Suppressor macrophage treated with lipopolysaccharide for 1 hour (primary cell): ENCODE results near the gene PCCA.
"Not testable (repeated sequence)": the region's sequence is repeated elsewhere in the genome, so short reads cannot be mapped to it uniquely, and the experiment has no call there.

ENCODE experiments used
- DNase-seq, 3 donors: peaks; one replicate each; pipeline ENCODE4 v3.0.0-alpha.2; 2020 to 2022

The PCCA gene

GRCh38 chr13:100197591-100198365, 108.9 kb downstream of the PCCA start:
- no peak for DNase-seq

GRCh38 chr13:100203696-100204367, 114.9 kb downstream of the PCCA start:
- peak; percentile 17 to 64 (median 62) for DNase-seq

GRCh38 chr13:100208002-100208401, 119.1 kb downstream of the PCCA start:
- no peak for DNase-seq

DNA sequence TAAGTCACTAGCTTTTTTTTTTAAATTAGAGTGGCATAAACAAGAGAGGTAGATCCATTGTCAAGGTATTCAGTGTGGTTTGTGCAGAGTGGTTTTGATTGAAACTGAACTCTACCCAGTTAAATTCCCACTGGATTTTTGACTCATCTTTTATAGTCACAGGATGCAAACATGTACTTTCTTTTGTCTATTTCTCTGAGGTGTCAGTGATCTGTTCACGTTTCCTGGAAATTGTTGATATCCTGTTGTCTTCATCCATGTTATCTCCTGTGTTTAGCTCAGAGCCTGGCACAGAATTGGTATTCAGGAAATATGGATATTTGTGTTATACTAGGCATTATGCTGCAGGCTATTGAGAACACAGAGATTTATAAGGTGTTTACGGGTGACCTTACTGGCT, 119.7 kb downstream of the PCCA start:
- DNase-seq = no peak

GRCh38 chr13:100209857-100210825, 121.2 kb downstream of the PCCA start:
- DNase-seq = peak; percentile 21 to 60 (median 56)

DNA sequence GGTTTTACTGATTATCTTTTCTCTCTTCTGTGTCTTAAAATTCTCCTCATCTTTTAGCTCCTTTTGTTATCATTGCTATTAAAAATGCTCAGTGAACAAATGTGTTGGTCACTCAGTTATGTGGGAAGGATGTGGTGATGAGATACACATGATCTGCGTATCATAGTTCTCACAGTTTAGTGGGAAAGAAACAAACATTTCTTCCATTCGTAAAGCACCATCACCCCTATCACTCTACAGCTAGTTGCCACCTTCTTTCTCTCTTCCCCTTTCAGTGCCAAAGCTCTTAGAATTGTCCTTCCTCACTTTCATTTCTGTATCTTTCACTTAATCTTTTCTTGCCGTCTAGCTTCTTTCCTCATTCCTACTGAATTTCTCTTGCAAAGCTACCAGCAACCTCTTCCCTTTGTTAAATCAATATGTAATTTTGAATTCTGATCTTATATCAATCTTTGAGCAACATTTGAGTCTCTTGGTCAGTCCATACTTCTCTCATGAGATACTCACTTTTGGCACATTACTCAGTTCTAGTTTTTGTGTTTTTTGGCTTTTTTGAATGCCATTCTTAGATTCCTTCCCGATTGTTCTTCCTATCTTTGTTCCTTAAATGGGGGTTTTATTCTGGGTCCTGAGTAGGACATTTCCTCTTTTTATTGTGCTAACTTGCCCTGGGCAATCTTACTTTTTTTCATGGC, 122.3 kb downstream of the PCCA start:
- DNase-seq = peak; percentile 25 to 48 (median 31)

GRCh38 chr13:100212904-100213553, 124.1 kb downstream of the PCCA start:
- peak; percentile 46 to 67 (median 60) for DNase-seq

- no peak for DNase-seq
Measured at GRCh38 chr13:100213576-100213975, 124.7 kb downstream of the PCCA start.

DNA sequence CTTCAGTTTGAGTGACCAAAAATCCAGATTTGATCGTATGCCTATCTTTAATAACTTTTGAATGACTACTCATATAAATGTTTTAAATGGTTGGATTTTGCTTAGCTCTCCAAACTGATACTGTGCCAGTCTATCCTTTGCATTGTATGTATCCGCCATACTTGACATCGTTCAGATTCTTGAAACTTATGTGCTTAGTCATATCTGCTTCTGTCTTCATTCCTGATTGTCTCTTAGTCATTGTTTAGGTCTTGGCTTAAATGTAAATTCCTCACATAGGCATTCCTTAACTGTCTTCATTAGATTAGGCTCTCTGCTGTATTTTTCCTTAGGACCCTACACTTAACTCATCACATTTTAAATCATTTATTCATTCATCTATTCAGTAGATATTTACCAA, 126.0 kb downstream of the PCCA start:
- DNase-seq = no peak

GRCh38 chr13:100221166-100221565, 132.3 kb downstream of the PCCA start:
- DNase-seq = no peak

- not testable (repeated sequence) for DNase-seq
Measured at GRCh38 chr13:100223966-100224530, 135.2 kb downstream of the PCCA start.

DNA sequence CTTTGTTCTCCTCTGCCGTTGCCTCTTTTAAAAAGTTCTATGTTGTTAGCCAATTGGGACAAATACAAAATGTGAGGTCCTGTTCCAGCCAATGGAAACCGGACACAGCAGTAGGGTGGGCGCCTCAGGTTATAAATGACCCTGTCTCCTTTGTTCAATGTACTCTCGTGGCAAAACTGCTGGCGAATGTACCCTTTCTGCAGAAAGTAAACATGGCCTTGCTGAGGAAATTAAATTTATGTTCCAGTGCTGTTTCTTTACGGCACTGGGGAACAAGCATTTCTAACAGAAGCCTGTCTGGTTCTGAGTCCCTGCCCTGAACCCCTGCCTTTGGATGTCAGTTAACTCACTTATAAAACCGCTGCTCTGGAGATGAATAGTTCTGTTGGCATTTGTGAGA, 140.7 kb downstream of the PCCA start:
- DNase-seq = no peak

DNA sequence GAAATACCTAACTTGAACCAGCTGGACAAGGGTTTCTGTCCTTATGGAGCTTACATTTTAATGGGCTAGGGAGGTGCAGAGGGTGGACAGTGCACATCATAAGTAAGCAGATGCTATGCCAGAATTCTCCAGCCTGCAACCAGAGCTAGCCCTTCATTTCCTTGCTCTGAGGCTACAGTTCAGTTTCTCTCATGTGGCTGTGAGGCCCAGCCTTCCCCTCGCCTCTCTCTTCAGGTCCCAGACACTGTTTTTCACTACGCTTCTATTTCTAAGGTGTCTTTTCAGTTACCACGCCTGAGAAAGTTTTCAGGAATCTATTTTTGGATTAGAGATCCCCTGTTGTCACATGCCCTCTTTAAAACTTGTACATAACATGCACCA, 141.9 kb downstream of the PCCA start:
- DNase-seq = no peak

DNA sequence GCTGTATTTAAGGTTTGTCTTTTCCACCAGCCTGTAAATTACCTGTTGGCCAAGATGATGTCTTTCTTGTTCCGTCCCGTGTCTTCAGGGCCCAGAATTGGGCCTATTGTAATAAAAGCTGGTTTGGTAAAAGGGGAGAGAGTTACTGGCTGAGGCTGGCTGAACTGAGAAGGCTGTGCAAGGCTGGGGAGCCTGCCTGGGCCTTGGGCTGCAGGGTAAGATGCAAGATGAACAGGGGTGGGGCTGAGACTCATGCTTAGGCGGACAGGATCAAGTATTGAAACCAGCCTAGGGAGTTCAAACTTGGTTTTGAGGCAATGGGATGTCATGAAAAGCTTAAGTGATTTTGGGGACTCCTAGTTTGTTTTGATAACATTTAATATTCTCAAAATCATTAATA, 142.3 kb downstream of the PCCA start:
- no peak for DNase-seq

DNA sequence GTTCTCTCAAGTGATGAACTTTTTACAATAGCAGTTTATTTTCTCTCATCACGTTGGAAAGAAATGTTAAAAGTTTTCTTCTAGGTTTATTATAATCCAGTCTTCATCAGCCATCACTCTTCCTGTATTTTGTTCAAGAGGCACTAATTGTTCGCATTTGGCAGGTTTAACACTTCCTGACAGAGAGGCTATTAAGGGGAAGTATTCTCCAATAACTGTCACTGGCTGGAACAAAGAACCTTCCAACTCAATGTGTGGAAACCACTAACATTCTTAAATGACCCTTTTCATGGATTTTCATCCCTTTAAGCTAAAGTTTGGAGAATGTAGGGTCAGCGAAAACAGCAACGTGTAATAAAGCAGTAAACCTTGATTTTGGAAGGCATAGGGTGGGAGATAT, 145.1 kb downstream of the PCCA start:
- peak; percentile 15 to 40 (median 36) for DNase-seq

DNA sequence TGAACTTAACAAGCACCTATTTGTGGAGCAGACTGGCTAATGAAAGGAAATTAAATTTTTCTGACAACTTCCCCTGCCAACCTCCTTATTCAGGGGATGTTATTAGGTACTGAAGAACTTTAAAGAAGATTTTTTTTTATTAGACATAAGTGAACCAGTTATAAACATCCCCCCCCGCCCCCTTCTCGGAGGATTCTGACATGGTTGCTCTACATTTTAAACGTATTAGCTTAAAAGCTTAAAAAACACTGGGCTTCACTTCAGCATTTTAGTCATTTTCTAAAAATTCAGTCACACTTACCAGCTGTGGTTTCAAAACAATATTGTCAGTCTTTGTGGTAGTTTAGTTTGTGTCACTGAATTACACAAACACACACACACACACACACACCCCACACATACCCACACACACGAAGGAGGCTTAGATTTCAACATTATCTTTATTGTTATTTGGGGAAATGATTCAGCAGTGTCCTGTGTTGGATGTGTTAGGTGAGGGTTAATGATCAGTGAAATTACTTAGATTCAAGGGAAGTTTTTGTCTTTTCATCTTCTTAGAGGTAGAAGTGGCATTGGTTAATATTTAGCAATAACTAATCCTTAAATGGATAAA, 145.7 kb downstream of the PCCA start:
- DNase-seq = peak in 2 of 3 donors; percentile 12 to 14

GRCh38 chr13:100235311-100235901, 146.5 kb downstream of the PCCA start:
- peak; percentile 70 to 87 (median 87) for DNase-seq

DNA sequence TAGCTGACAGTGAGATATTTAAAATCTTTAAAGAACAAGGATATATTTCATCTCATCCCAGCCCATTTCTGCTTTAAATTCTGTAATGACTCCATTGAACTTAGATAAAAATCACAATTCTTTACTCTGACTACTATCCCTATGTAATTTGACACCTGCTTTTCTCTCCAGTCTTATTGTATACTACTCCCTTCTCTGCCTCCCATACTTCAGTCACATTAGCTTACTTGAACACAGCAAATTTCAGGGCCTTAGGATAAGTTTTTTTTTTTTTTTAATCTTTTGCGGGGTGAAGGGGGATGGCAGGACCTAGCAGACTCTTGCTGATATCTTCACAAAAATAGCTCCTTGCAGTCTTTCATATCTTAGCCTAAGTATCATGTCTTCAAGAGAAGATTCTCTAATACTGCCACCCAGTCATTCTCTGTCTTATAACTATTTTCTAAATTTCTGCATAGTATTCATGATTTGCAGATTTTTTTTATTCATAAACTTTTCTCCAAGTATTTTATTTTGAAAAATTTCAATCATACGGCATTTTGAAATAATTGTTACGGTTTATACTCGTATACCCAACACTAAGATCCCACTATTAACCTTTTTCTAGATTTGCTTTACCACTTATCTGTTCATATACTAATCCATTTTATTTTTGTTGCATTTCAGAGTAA, 151.4 kb downstream of the PCCA start:
- DNase-seq = no peak

- no peak for DNase-seq
Measured at GRCh38 chr13:100244431-100244830, 155.5 kb downstream of the PCCA start.

- DNase-seq = no peak
Measured at GRCh38 chr13:100245104-100245503, 156.2 kb downstream of the PCCA start.
